Measurements from ENCODE around the gene KCNAB1. TPM values are rescaled to one million over a fixed set of nuclear protein-coding genes. Genes with fewer than 3 reads are reported as not detected.
"Not testable (repeated sequence)": the region's sequence is repeated elsewhere in the genome, so short reads cannot be mapped to it uniquely, and the experiment has no call there.

KCNAB1 gene
- total RNA-seq, result 3.2 TPM
- long read RNA-seq, full-length matches to known transcripts, result 1 of 44 reads
- long read RNA-seq, partial matches to known transcripts, result 2 of 44 reads
- long read RNA-seq, other reads (novel, unspliced or antisense), result 41 of 44 reads

DNA sequence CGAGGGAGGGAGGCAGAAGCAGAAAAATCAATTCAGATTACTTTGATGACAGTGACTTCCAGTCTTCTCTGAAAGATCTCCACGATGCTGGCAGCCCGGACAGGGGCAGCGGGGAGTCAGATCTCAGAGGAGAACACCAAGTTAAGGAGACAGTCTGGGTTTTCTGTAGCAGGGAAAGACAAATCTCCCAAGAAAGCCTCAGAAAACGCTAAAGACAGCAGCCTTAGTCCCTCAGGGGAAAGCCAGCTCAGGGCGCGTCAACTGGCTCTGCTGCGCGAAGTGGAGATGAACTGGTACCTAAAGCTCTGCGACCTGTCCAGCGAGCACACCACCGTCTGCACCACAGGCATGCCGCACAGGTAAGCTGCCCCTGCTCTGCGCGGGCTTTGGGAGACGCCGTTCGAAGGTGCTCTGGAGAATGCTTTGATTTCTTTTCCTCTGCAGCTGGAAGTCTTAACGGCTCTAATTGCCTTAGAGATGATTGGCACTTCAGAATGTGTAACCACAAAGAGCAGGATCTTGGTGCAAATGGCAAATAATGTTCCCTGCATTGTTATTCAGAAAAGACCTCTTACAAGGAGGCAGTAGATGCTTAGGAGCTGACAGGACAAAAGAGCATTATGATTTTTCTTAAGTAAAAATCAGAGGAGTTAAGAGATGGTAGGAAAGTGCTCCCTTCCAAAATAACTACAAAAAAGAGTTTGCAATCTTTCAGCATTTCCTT is at the start of gene KCNAB1:
Gene KCNAB1, plus strand, starts transcription at position 51 of the 724 bp plus-strand sequence.
- no peaks in the 10 kb centered on the region for H3K4me1 ChIP-seq
- intact Hi-C loops (cut with DNase I), result no loop called here
- H3K27ac ChIP-seq, result no peak within 1 kb of the TSS
- ATAC-seq (no peak), DNase-seq (no peak)
- no peaks in the 10 kb centered on the region for H3K36me3 ChIP-seq
- TF ChIP-seq CTCF (IDR thresholded peaks at IDR 0.05), result no peak
- no peak within 1 kb of the TSS for H3K4me3 ChIP-seq
- no peaks in the 10 kb centered on the region for H3K9me3 ChIP-seq
- peaks cover 4% of the 10 kb centered on the region for H3K27me3 ChIP-seq

DNA sequence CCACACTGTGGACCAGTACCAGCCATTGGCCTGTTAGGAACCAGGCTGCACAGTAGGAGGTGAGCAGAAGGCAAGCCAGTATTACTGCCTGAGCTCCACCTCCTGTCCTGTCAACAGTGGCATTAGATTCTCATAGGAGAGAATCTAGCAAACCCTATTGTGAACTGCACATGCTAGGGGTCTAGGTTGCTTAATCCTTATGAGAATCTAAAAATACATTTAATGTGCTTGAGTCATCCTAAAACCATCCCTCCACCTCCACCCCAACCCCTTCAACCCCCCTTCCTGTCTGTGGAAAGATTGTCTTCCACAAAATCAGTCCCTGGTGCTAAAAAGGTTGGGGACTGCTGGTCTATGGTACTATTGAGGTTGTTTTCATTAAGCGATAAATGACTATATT is 49.3 kb upstream of the KCNAB1 start:
- H3K27ac ChIP-seq, result no peak overlapping the region
- no peak for DNase-seq
- no peak for ATAC-seq
- no peak overlapping the region for H3K4me3 ChIP-seq
- no peaks in the 10 kb centered on the region for H3K9me3 ChIP-seq
- intact Hi-C loops (cut with DNase I), result no loop called here
- no peak for TF ChIP-seq CTCF (IDR thresholded peaks at IDR 0.05)
- H3K4me1 ChIP-seq, result no peaks in the 10 kb centered on the region
- no peaks in the 10 kb centered on the region for H3K27me3 ChIP-seq
- H3K36me3 ChIP-seq, result no peaks in the 10 kb centered on the region

- H3K4me3 ChIP-seq; H3K27ac ChIP-seq; H3K36me3 ChIP-seq; H3K4me1 ChIP-seq; H3K9me3 ChIP-seq; ATAC-seq; H3K27me3 ChIP-seq; DNase-seq; intact Hi-C loops (cut with DNase I): not testable (repeated sequence)
Measured at GRCh38 chr3:156072950-156073657, 47.3 kb upstream of the KCNAB1 start.

DNA sequence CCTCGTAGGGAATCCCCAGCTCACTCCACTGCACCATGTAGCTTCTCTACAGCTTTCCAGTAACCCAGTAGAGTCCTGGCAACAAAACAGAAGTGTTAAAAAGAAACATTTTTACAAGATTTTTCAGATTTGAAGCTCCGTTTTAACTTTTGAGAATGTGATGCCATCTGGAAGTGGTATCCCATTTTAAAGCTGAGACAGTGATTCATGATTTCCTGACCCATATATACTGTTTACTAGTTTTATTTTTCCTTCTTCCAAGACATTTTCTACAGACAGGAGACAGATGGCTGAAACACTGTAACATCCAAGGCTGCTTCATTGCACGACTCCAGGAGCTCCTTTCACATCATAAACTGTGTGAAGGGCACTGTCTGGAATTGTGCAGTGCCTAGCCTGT is 30.3 kb upstream of the KCNAB1 start:
- H3K27me3 ChIP-seq, result no peaks in the 10 kb centered on the region
- no peak for DNase-seq
- intact Hi-C loops (cut with DNase I), result no loop called here
- no peaks in the 10 kb centered on the region for H3K9me3 ChIP-seq
- TF ChIP-seq CTCF (IDR thresholded peaks at IDR 0.05), result no peak
- H3K36me3 ChIP-seq, result no peaks in the 10 kb centered on the region
- H3K27ac ChIP-seq, result no peak overlapping the region
- ATAC-seq, result no peak
- H3K4me1 ChIP-seq, result no peaks in the 10 kb centered on the region
- no peak overlapping the region for H3K4me3 ChIP-seq

- H3K4me3 ChIP-seq, result no peak overlapping the region
- H3K9me3 ChIP-seq, result no peaks in the 10 kb centered on the region
- H3K27ac ChIP-seq, result no peak overlapping the region
- H3K27me3 ChIP-seq, result no peaks in the 10 kb centered on the region
- intact Hi-C loops (cut with DNase I), result no loop called here
- TF ChIP-seq CTCF (IDR thresholded peaks at IDR 0.05), result no peak
- no peaks in the 10 kb centered on the region for H3K4me1 ChIP-seq
- no peaks in the 10 kb centered on the region for H3K36me3 ChIP-seq
- no peak for ATAC-seq
- no peak for DNase-seq
Measured at GRCh38 chr3:156093964-156094363, 26.4 kb upstream of the KCNAB1 start.

DNA sequence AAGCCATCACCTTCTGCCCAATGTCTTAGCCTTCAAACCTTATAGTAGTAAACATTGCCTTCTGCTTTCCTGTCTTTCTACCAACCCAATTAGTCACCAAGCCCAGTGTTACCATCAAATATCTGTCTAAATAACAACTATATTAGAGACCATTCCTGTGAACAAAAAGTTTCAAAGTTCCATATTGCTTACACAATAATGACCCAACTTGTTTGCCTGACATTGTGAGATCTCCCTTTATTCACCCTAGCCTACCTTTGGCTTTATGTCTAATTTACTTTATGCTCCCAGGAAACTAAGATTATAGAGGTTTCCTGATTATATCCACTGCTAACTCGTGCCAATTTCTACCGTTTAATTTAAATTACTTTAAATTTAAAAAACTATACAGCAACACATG is 26.0 kb upstream of the KCNAB1 start:
- no peaks in the 10 kb centered on the region for H3K9me3 ChIP-seq
- intact Hi-C loops (cut with DNase I), result no loop called here
- TF ChIP-seq CTCF (IDR thresholded peaks at IDR 0.05), result no peak

DNA sequence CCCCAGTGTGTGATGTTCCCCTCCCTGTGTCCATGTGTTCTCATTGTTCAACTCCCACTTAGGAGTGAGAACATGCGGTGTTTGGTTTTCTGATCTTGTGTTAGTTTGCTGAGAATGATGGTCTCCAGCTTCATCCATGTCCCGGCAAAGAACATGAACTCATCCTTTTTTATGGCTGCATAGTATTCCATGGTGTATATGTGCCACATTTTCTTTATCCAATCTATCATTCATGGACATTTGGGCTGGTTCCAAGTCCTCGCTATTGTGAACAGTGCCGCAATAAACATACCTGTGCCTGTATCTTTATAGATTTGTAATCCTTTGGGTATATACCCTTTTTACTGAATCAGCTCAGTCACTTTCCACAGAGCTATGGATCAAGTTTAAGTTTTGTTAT is 24.7 kb upstream of the KCNAB1 start:
- H3K27ac ChIP-seq; H3K4me3 ChIP-seq; H3K27me3 ChIP-seq; H3K9me3 ChIP-seq; H3K4me1 ChIP-seq; ATAC-seq; DNase-seq; intact Hi-C loops (cut with DNase I); H3K36me3 ChIP-seq: not testable (repeated sequence)

More for the DNA sequence above, 26.0 kb upstream of the KCNAB1 start:
- no peak for DNase-seq
- ATAC-seq, result no peak
- H3K27me3 ChIP-seq, result no peaks in the 10 kb centered on the region
- H3K4me1 ChIP-seq, result no peaks in the 10 kb centered on the region
- no peak overlapping the region for H3K4me3 ChIP-seq
- H3K36me3 ChIP-seq, result no peaks in the 10 kb centered on the region
- H3K27ac ChIP-seq, result no peak overlapping the region
